Measurements from ENCODE around the gene NXT2. TPM values are rescaled to one million over a fixed set of nuclear protein-coding genes. Genes with fewer than 3 reads are reported as not detected.
"Not testable (repeated sequence)": the region's sequence is repeated elsewhere in the genome, so short reads cannot be mapped to it uniquely, and the experiment has no call there.

NXT2 gene
- total RNA-seq, 1 experiment from 2014 or later = 20.6 TPM

DNA sequence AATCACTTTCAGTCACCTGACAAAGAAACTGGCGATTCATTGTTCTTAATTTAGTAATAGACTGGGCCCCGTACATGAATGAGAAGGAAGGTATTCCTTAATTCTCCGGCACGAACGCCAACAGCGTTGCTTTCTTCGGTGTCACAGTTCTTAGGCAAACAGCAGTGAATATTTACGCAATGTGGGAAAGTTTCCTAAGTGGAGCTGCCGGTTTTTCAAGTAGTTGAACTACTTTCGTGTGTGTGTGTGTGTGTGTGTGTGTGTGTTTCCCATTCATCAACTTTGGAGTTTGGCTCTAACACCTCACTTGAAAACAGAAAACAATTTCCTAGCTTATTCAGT lies 651 bp downstream of the NXT2 start:
- no peak for DNase-seq (ENCODE audit: low read depth, low spot score)
- TF ChIP-seq, protein P1, sequence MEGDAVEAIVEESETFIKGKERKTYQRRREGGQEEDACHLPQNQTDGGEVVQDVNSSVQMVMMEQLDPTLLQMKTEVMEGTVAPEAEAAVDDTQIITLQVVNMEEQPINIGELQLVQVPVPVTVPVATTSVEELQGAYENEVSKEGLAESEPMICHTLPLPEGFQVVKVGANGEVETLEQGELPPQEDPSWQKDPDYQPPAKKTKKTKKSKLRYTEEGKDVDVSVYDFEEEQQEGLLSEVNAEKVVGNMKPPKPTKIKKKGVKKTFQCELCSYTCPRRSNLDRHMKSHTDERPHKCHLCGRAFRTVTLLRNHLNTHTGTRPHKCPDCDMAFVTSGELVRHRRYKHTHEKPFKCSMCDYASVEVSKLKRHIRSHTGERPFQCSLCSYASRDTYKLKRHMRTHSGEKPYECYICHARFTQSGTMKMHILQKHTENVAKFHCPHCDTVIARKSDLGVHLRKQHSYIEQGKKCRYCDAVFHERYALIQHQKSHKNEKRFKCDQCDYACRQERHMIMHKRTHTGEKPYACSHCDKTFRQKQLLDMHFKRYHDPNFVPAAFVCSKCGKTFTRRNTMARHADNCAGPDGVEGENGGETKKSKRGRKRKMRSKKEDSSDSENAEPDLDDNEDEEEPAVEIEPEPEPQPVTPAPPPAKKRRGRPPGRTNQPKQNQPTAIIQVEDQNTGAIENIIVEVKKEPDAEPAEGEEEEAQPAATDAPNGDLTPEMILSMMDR (IDR thresholded peaks at IDR 0.05) = no peak
- 0 out of 2 replicates have a peak, but pooled peaks have one; percentile 11 for TF ChIP-seq TCF7L2 (IDR thresholded peaks at IDR 0.05; ENCODE audit: low read depth, low read length)
- Histone ChIP-seq H3K27me3 (ENCODE audit: control insufficient read depth, insufficient read depth, low read length) (no peaks in the 10 kb centered on the region; the same call in 1 of the 2 replicates), H3K36me3 (ENCODE audit: control insufficient read depth, insufficient read depth, low read length) (no peaks in the 10 kb centered on the region), H3K4me3 (ENCODE audit: low read depth in 2 of 2, low read length in 2 of 2) (peak overlapping the region; percentile 63 to 69), H3K27ac (ENCODE audit: low read length) (peak overlapping the region; percentile 95), H3K9me3 (ENCODE audit: control insufficient read depth, insufficient read depth, low read depth, low read length) (no peaks in the 10 kb centered on the region), H3K4me1 (ENCODE audit: control insufficient read depth, insufficient read depth, low read length) (no peaks in the 10 kb centered on the region)
- intact Hi-C loops (cut with micrococcal nuclease; ENCODE audit: unreplicated experiment) (no loop called here), in situ Hi-C loops (cut with HindIII; ENCODE audit: low pct_unique_long_range_greater_than_20kb, low sequenced_read_pairs) (no loop called here)
- ChIA-PET CTCF (no interaction called here), POLR2A (interaction anchor here (0.6 kb wide), 4 partner anchors 20 to 1224 kb away, joined by 4 to 10 read pairs (median 5); no protein-coding TSS in a partner anchor)
- peak; percentile 50 for ATAC-seq
- BruUV-seq (replicated peaks) = no TSS peak

DNA sequence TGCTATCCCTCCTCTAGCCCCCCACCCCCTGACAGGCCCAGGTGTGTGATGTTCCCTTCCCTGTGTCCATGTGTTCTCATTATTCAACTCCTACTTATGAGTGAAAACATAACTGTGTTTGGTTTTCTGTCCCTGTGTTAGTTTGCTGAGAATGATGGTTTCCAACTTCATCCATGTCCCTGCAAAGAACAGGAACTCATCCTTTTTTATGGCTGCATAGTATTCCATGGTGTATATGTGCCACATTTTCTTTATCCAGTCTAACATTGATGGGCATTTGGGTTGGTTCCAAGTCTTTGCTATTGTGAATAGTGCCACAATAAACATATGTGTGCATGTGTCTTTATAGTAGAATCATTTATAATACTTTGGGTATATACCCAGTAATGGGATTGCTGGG lies 2.4 kb downstream of the NXT2 start:
- H3K36me3 ChIP-seq (ENCODE audit: control insufficient read depth, insufficient read depth, low read length); in situ Hi-C loops (cut with HindIII; ENCODE audit: low pct_unique_long_range_greater_than_20kb, low sequenced_read_pairs); H3K27ac ChIP-seq (ENCODE audit: low read length); POLR2A ChIA-PET; intact Hi-C loops (cut with micrococcal nuclease; ENCODE audit: unreplicated experiment); DNase-seq (ENCODE audit: low read depth, low spot score); CTCF ChIA-PET; BruUV-seq (replicated peaks); H3K27me3 ChIP-seq (ENCODE audit: control insufficient read depth, insufficient read depth, low read length); H3K9me3 ChIP-seq (ENCODE audit: control insufficient read depth, insufficient read depth, low read depth, low read length); H3K4me3 ChIP-seq (ENCODE audit: low read depth in 2 of 2, low read length in 2 of 2); H3K4me1 ChIP-seq (ENCODE audit: control insufficient read depth, insufficient read depth, low read length); ATAC-seq: not testable (repeated sequence)

DNA sequence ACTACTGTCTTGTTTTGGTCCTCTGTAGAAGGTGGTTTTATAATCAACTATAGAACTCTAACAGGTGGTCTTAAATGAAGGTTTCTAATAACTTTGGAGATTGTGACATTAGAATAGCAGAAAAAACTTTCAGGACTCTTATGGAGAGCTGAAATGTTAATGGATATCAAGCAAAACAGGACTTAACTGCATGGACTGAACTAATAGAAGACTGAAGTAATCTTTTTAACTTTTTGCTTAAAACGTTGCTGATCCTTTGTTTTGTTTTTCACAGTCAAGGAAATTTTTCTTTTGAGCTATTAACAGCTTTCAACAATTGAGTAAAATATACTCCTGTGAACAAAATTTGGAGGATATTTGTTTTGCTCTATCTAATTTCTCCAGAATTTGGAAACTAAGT lies 17.2 kb downstream of the NXT2 start:
- in situ Hi-C loops (cut with HindIII; ENCODE audit: low pct_unique_long_range_greater_than_20kb, low sequenced_read_pairs) = no loop called here
- H3K4me1 ChIP-seq (ENCODE audit: control insufficient read depth, insufficient read depth, low read length) = no peaks in the 10 kb centered on the region
- no TSS peak for BruUV-seq (replicated peaks)

DNA sequence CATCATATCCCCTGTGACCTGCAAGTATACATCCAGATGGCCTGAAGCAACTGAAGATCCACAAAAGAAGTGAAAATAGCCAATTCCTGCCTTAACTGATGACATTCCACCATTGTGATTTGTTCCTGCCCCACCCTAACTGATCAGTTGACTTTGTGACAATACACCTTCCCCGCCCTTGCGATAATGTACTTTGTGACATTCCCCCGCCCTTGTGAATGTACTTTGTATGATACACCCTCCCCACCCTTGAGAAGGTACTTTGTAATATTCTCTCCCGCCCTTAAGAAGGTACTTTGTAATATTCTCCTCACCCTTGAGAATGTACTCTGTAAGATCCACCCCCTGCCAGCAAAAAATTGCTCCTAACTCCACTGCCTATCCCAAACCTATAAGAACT lies 39.4 kb downstream of the NXT2 start:
- H3K4me3 ChIP-seq (ENCODE audit: low read depth in 2 of 2, low read length in 2 of 2); ATAC-seq; H3K9me3 ChIP-seq (ENCODE audit: control insufficient read depth, insufficient read depth, low read depth, low read length); in situ Hi-C loops (cut with HindIII; ENCODE audit: low pct_unique_long_range_greater_than_20kb, low sequenced_read_pairs); CTCF ChIA-PET; H3K27ac ChIP-seq (ENCODE audit: low read length); DNase-seq (ENCODE audit: low read depth, low spot score); H3K27me3 ChIP-seq (ENCODE audit: control insufficient read depth, insufficient read depth, low read length); POLR2A ChIA-PET; H3K4me1 ChIP-seq (ENCODE audit: control insufficient read depth, insufficient read depth, low read length); BruUV-seq (replicated peaks); intact Hi-C loops (cut with micrococcal nuclease; ENCODE audit: unreplicated experiment); H3K36me3 ChIP-seq (ENCODE audit: control insufficient read depth, insufficient read depth, low read length): not testable (repeated sequence)

More for the DNA sequence above, 17.2 kb downstream of the NXT2 start:
- Histone ChIP-seq H3K27me3 (ENCODE audit: control insufficient read depth, insufficient read depth, low read length) (no peaks in the 10 kb centered on the region), H3K9me3 (ENCODE audit: control insufficient read depth, insufficient read depth, low read depth, low read length) (no peaks in the 10 kb centered on the region), H3K27ac (ENCODE audit: low read length) (no peak overlapping the region), H3K4me3 (ENCODE audit: low read depth in 2 of 2, low read length in 2 of 2) (no peak overlapping the region), H3K36me3 (ENCODE audit: control insufficient read depth, insufficient read depth, low read length) (no peaks in the 10 kb centered on the region)
- no peak for ATAC-seq
- ChIA-PET POLR2A (no interaction called here), CTCF (no interaction called here)
- intact Hi-C loops (cut with micrococcal nuclease; ENCODE audit: unreplicated experiment) = loop anchor here (1.0 kb wide), 1 partner anchor 44 kb away; no protein-coding TSS in a partner anchor
- TF ChIP-seq POLR2AphosphoS5 (IDR thresholded peaks at IDR 0.05; ENCODE audit: low read depth, low read length) = no peak
- TF ChIP-seq, protein P1 (IDR thresholded peaks at IDR 0.05) = no peak
- no peak for DNase-seq (ENCODE audit: low read depth, low spot score)
